Peyer's patch (tissue), 4 donors: ENCODE data around the gene DUOXA1.

Source experiments
- CTCF ChIP-seq, 6 experiments: fragments of 450-650 bp in 4 of 6; fragments of 200-600 bp in 2 of 6; sonication (generic) in 1 of 6; IDR thresholded peaks; one replicate each; pipeline ENCODE4 v1.5.1; 2017 to 2019; ENCODE audit warnings: antibody characterized with exemption in 6 of 6, mild to moderate bottlenecking in 3 of 6, moderate library complexity in 1 of 6
- POLR2A ChIP-seq, 2 donors: fragments of 450-650 bp; IDR thresholded peaks; one replicate each; pipeline ENCODE4 v1.5.1; 2017; ENCODE audit warnings: antibody characterized with exemption in 2 of 2, mild to moderate bottlenecking in 2 of 2, moderate library complexity in 2 of 2

DNA sequence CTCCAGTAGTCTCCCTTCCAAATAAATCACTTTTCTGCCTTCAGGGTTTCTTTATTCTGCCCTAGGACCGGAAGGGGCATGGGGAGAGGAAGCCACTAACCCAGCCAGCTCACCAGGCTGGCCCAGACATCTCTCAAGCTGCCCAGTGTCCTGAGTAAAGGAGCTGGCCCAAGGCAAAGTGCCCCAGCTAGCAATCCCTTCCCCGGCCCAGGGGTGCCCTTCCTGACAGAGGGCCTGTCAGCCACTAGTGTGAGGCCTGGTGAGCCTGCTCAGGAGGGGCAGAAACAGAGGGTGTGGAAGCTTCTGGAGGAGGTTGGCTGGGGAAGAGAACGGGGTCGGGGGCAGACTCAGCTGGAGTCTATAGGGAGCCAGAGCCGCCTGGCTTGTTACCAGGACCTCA lies 35.9 kb upstream of the DUOXA1 start:
- TF ChIP-seq CTCF (IDR thresholded peaks at IDR 0.05) (no peak), POLR2A (IDR thresholded peaks at IDR 0.05) (no peak)
